ENCODE results near the gene XCL1.
"Not testable (repeated sequence)": the region's sequence is repeated elsewhere in the genome, so short reads cannot be mapped to it uniquely, and the experiment has no call there.

Gene XCL1

DNA sequence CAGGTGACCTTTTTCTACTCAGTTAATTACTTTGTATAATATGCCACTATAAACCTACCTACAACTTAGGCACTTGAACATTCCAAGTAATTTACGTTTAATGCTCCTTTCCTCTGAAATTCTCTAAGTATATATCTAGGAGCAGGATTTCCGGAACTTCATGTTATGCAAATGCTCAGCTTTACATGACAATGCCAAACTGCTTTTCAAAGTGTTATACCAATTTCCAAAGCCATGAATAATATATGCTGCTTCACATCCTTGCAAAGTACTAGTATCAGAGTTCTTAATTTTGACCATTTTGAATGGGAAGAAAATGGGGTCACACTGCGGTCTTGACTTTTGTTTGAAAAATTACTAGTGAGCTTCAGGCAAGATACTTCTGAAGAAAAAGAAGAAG, 5.8 kb upstream of the XCL1 start:
- Histone ChIP-seq H3K9ac (no peak overlapping the region), H3K4me1 (no peaks in the 10 kb centered on the region), H3K27me3 (ENCODE audit: control insufficient read depth, insufficient read depth, low read length) (no peaks in the 10 kb centered on the region), H3K9me3 (ENCODE audit: control insufficient read depth, low read length) (no peaks in the 10 kb centered on the region), H3K4me3 (ENCODE audit: low read depth, low read length) (no peak overlapping the region), H3K79me2 (no peaks in the 10 kb centered on the region), H3K36me3 (ENCODE audit: control insufficient read depth, insufficient read depth, low read length) (no peaks in the 10 kb centered on the region), H3K27ac (no peak overlapping the region), H2AFZ (no peak overlapping the region), H3K4me2 (ENCODE audit: low read length) (no peak overlapping the region)
- TF ChIP-seq, protein P1, sequence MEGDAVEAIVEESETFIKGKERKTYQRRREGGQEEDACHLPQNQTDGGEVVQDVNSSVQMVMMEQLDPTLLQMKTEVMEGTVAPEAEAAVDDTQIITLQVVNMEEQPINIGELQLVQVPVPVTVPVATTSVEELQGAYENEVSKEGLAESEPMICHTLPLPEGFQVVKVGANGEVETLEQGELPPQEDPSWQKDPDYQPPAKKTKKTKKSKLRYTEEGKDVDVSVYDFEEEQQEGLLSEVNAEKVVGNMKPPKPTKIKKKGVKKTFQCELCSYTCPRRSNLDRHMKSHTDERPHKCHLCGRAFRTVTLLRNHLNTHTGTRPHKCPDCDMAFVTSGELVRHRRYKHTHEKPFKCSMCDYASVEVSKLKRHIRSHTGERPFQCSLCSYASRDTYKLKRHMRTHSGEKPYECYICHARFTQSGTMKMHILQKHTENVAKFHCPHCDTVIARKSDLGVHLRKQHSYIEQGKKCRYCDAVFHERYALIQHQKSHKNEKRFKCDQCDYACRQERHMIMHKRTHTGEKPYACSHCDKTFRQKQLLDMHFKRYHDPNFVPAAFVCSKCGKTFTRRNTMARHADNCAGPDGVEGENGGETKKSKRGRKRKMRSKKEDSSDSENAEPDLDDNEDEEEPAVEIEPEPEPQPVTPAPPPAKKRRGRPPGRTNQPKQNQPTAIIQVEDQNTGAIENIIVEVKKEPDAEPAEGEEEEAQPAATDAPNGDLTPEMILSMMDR (IDR thresholded peaks at IDR 0.05): no peak

DNA sequence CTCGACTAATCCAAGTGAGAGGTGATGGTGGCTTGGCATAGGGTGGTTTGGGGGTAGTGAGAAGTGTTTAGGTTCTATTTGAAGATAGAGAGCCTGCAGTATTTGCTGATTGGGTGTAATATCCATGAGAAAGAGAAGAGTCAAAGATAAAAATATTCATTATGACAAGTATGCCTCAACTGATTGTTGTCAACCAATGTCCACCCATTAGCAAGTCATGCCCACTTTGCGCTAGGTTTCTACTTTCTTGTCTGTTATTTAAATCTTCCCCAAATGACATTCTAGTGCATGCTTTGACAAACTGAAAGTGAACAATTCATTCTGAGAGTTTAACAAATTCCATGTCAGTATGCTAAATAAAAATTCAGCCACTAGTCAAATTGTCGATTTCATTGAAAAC, 3.8 kb upstream of the XCL1 start:
- TF ChIP-seq, protein P1 (IDR thresholded peaks at IDR 0.05): no peak
- Histone ChIP-seq H3K9ac (no peak overlapping the region), H3K79me2 (no peaks in the 10 kb centered on the region), H3K36me3 (ENCODE audit: control insufficient read depth, insufficient read depth, low read length) (no peaks in the 10 kb centered on the region), H3K4me1 (no peaks in the 10 kb centered on the region), H3K4me3 (ENCODE audit: low read depth, low read length) (no peak overlapping the region), H3K4me2 (ENCODE audit: low read length) (no peak overlapping the region), H2AFZ (no peak overlapping the region), H3K9me3 (ENCODE audit: control insufficient read depth, low read length) (no peaks in the 10 kb centered on the region), H3K27me3 (ENCODE audit: control insufficient read depth, insufficient read depth, low read length) (no peaks in the 10 kb centered on the region), H3K27ac (no peak overlapping the region)

DNA sequence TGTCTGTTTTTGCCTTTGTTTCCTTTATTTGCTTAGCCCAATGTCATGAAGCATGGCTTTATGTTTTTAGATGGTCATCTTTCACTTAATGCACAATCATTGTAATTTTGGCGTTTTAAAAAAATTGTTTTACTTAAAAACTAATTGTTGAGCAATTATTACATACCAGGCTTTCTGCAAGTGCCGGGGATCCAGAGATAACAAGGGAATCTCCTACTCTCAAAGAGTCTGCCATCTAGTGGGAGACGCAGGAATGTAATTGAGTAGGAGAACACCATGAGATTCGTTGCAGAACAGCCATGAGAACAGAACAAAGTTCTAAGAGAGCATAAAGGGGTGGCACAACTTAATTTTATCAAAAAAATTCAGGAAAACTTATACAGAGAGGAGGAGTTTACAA, 2.2 kb upstream of the XCL1 start:
- not testable (repeated sequence) for H3K9me3 ChIP-seq (ENCODE audit: control insufficient read depth, low read length); H2AFZ ChIP-seq; H3K9ac ChIP-seq; H3K36me3 ChIP-seq (ENCODE audit: control insufficient read depth, insufficient read depth, low read length); H3K4me1 ChIP-seq; H3K79me2 ChIP-seq; H3K27ac ChIP-seq; H3K4me2 ChIP-seq (ENCODE audit: low read length); H3K27me3 ChIP-seq (ENCODE audit: control insufficient read depth, insufficient read depth, low read length); H3K4me3 ChIP-seq (ENCODE audit: low read depth, low read length)
- TF ChIP-seq, protein P1 (IDR thresholded peaks at IDR 0.05): peak; percentile 37

DNA sequence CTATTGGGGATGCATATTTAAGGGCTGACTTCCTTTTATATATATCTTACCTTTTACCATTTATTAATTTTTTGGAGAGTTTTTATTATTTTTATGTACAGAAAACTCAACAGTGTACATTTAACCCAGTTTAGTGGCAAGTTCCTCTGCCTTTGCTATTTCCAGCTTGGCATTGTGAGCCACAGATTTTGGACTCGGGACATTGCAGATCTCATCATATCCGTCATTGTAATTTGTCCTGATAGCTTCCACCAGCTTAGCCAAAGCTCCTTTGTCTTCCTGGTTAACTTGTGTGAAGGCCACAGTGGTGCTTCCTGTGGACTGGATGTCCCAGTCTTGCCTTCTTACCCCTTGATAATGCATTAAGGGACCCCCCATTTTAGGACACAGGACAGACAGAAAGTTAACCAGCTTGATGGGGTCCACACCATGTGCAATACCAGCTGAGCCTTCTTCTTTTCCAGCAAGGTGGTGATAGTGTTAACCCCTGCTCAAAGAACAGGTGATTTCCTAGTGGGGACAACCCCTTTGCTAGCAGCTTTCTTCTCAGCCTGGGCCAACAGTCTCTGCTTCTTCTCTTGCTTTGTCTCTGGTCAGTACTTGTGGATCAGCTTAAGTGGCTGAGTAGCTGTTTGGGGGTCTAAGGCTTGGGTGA, 2.3 kb downstream of the XCL1 start:
- not testable (repeated sequence) for H3K4me2 ChIP-seq (ENCODE audit: low read length); H3K9me3 ChIP-seq (ENCODE audit: control insufficient read depth, low read length); H3K36me3 ChIP-seq (ENCODE audit: control insufficient read depth, insufficient read depth, low read length); H3K9ac ChIP-seq; H3K27me3 ChIP-seq (ENCODE audit: control insufficient read depth, insufficient read depth, low read length); H3K27ac ChIP-seq; H3K79me2 ChIP-seq; H3K4me3 ChIP-seq (ENCODE audit: low read depth, low read length); H2AFZ ChIP-seq; H3K4me1 ChIP-seq

DNA sequence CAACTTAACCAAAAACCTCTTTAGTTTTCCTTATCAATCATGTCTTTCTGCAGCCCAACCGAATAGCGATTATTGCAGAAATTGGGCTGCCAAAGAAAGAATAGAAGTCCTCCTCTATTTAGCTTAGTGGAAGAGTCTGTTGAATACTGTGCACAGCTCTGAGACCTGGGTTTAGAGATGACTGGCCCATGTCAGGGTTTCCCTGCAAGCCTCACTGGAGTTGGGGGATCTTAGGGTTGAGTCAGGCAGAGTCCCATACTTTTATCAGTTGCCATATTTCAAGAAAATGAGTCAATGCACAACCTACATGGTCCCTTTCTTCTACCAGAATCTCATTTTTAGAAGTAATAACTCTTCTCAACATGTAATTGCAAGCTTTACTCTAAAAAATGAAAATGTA, 3.9 kb downstream of the XCL1 start:
- H3K4me1 ChIP-seq; H3K79me2 ChIP-seq; H3K4me2 ChIP-seq (ENCODE audit: low read length); H3K27ac ChIP-seq; H3K4me3 ChIP-seq (ENCODE audit: low read depth, low read length); H3K9ac ChIP-seq; H2AFZ ChIP-seq; H3K9me3 ChIP-seq (ENCODE audit: control insufficient read depth, low read length); H3K36me3 ChIP-seq (ENCODE audit: control insufficient read depth, insufficient read depth, low read length); H3K27me3 ChIP-seq (ENCODE audit: control insufficient read depth, insufficient read depth, low read length): not testable (repeated sequence)

DNA sequence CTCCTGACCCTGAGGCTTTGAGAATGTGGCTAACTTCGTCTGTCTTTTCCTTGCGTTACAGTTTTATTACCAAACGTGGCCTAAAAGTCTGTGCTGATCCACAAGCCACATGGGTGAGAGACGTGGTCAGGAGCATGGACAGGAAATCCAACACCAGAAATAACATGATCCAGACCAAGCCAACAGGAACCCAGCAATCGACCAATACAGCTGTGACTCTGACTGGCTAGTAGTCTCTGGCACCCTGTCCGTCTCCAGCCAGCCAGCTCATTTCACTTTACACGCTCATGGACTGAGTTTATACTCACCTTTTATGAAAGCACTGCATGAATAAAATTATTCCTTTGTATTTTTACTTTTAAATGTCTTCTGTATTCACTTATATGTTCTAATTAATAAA, 4.6 kb downstream of the XCL1 start:
- not testable (repeated sequence) for H3K36me3 ChIP-seq (ENCODE audit: control insufficient read depth, insufficient read depth, low read length); H3K27ac ChIP-seq; H3K9me3 ChIP-seq (ENCODE audit: control insufficient read depth, low read length); H3K4me3 ChIP-seq (ENCODE audit: low read depth, low read length); H3K4me1 ChIP-seq; H3K4me2 ChIP-seq (ENCODE audit: low read length); H3K9ac ChIP-seq; H2AFZ ChIP-seq; H3K27me3 ChIP-seq (ENCODE audit: control insufficient read depth, insufficient read depth, low read length); H3K79me2 ChIP-seq
